Stomach (tissue), 9 donors: ENCODE results near the gene MLANA. TPM values are rescaled to one million over a fixed set of nuclear protein-coding genes. Genes with fewer than 3 reads are reported as not detected.

Source experiments
- DNase-seq, 2 donors: peaks; one replicate each; pipeline versions ENCODE4 v3.0.0 to v3.0.0-alpha.2; 2013 to 2019
- H3K27ac ChIP-seq, 5 donors: fragments of 200-600 bp in 4 of 5; sonication (generic) in 4 of 5; one replicate each; pipeline ENCODE4 v1.5.1; 2013 to 2019; ENCODE audit warnings: mild to moderate bottlenecking in 1 of 5, moderate library complexity in 1 of 5
- H3K27me3 ChIP-seq, 3 donors: fragments of 200-600 bp; sonication (generic); one replicate each; pipeline ENCODE4 v1.5.1; 2017 to 2019; ENCODE audit warnings: mixed run types in 1 of 3
- H3K36me3 ChIP-seq, 4 donors: fragments of 200-600 bp; sonication (generic); 1 replicate in 3 of 4; 2 replicates in 1 of 4; pipeline ENCODE4 v1.5.1; 2016 to 2019
- H3K4me1 ChIP-seq, 4 donors: fragments of 200-600 bp; sonication (generic); one replicate each; pipeline ENCODE4 v1.5.1; 2016 to 2019
- H3K4me3 ChIP-seq, 4 donors: fragments of 200-600 bp; sonication (generic) in 3 of 4; one replicate each; pipeline ENCODE4 v1.5.1; 2016 to 2019; ENCODE audit warnings: mild to moderate bottlenecking in 1 of 4
- H3K9me3 ChIP-seq, 4 donors: fragments of 200-600 bp; sonication (generic); one replicate each; pipeline ENCODE4 v1.5.1; 2016 to 2019
- EP300 ChIP-seq: sonication (generic); formaldehyde crosslinking; IDR thresholded peaks from one replicate; pipeline ENCODE4 v1.6.1; 2017; ENCODE audit warnings: antibody characterized with exemption
- POLR2A ChIP-seq, 4 donors: fragments of 450-650 bp; IDR thresholded peaks; one replicate each; pipeline ENCODE4 v1.6.1; 2016; ENCODE audit warnings: antibody characterized with exemption in 4 of 4, control low read depth in 2 of 4, mild to moderate bottlenecking in 1 of 4, moderate library complexity in 1 of 4
- POLR2AphosphoS5 ChIP-seq, 3 donors: sonication (generic); formaldehyde crosslinking; IDR thresholded peaks; one replicate each; pipeline ENCODE4 v1.6.1; 2016; ENCODE audit warnings: antibody characterized with exemption in 3 of 3
- WGBS, 5 donors: extraction: QIAGEN DNeasy Blood & Tissue Kit in 3 of 5; methylation state at CpG; one replicate each; pipeline versions ENCODE4 v1.1.5 to v1.1.7; 2013 to 2018; 5-methylcytosine and 5-hydroxymethylcytosine counted together
- intact Hi-C: fragments of 100-400 bp; cut with DNase I; formaldehyde crosslinking; loops from one replicate; pipeline ENCODE4 v1.15.1; 2023; ENCODE audit warnings: low total_unique reads
- polyA plus RNA-seq, 3 donors: library from polyadenylated mRNA; stranded (reverse); fragments of 200-250 nt; gene quantifications; one replicate each; pipeline ENCODE4 v1.2.3, GENCODE V29; 2013
- total RNA-seq, 5 donors: library from RNA; depleted of rRNA; stranded (reverse); fragments of >200 nt; gene quantifications; one replicate each; pipeline versions ENCODE4 v1.1.0 to v1.2.3, GENCODE V29; 2014 to 2016
- TF ChIP-seq, protein P1 (sequence below), 7 experiments: fragments of 450-650 bp in 4 of 7; fragments of 200-600 bp in 3 of 7; sonication (generic) in 3 of 7; IDR thresholded peaks; one replicate each; pipeline ENCODE4 v1.5.1; 2016 to 2019; ENCODE audit warnings: antibody characterized with exemption in 7 of 7, control low read depth in 2 of 7, mild to moderate bottlenecking in 1 of 7
- donor health status: healthy with polysubstance abuse.
- donor health status: Bipolar disorder and iron deficiency.
- donor health status: healthy.

MLANA gene
- total and polyA plus RNA-seq, 8 donors = not detected

DNA sequence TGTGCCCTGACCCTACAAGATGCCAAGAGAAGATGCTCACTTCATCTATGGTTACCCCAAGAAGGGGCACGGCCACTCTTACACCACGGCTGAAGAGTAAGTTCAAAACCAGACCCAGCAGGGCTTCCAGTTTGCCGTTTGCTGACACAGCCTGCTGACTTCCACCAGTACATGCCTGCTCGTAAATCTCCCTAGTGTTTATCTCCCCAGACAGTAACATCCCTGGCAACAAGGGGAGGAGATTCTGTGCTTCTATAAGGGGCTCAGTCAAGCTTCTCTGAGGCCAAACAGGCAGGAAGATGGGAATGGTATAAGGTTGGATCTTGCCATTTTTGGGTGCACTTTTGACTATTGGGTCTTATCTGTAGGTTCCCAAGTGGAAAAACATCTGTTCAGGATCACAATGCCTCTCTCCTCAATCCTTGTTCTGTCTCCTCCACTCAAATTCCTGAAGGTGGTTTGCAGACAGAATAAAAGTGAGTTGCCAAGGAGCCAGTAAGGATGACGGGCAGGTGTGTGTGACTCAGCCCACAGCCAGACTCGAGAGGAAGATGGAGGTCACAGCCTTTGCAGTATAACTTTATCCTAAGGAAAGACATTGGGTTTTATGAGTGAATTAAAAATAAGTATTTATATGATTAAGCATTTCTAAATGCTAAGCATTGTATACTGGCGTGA, 1.9 kb downstream of the MLANA start:
- 55 to 70% (median 67%) methylated on average over 7 of the region's 7 CpGs for WGBS, 5 donors
- no peak for TF ChIP-seq EP300
- TF ChIP-seq POLR2AphosphoS5 (IDR thresholded peaks at IDR 0.05) = no peak
- TF ChIP-seq, protein P1, sequence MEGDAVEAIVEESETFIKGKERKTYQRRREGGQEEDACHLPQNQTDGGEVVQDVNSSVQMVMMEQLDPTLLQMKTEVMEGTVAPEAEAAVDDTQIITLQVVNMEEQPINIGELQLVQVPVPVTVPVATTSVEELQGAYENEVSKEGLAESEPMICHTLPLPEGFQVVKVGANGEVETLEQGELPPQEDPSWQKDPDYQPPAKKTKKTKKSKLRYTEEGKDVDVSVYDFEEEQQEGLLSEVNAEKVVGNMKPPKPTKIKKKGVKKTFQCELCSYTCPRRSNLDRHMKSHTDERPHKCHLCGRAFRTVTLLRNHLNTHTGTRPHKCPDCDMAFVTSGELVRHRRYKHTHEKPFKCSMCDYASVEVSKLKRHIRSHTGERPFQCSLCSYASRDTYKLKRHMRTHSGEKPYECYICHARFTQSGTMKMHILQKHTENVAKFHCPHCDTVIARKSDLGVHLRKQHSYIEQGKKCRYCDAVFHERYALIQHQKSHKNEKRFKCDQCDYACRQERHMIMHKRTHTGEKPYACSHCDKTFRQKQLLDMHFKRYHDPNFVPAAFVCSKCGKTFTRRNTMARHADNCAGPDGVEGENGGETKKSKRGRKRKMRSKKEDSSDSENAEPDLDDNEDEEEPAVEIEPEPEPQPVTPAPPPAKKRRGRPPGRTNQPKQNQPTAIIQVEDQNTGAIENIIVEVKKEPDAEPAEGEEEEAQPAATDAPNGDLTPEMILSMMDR (IDR thresholded peaks at IDR 0.05) = no peak
- no peak for TF ChIP-seq POLR2A (IDR thresholded peaks at IDR 0.05)
- Histone ChIP-seq H3K4me3 (no peak overlapping the region), H3K36me3 (peaks cover 0 to 20% (median 14%) of the 10 kb centered on the region in 4 donors), H3K4me1 (no peaks in the 10 kb centered on the region), H3K27me3 (no peaks in the 10 kb centered on the region), H3K27ac (no peak overlapping the region), H3K9me3 (no peaks in the 10 kb centered on the region)
- intact Hi-C loops = no loop called here
- DNase-seq = no peak

GRCh38 chr9:5893134-5893505, 2.4 kb downstream of the MLANA start:
- WGBS, 5 donors = 55 to 69% (median 59%) methylated on average over 4 of the region's 4 CpGs

GRCh38 chr9:5893591-5894236, 3.0 kb downstream of the MLANA start:
- no peak overlapping the region for H3K4me3 ChIP-seq
- no peak overlapping the region for H3K27ac ChIP-seq
- 67 to 88% (median 75%) methylated on average over 13 of the region's 13 CpGs for WGBS, 5 donors
- no peak for TF ChIP-seq POLR2A (IDR thresholded peaks at IDR 0.05)
- TF ChIP-seq EP300 = no peak
- TF ChIP-seq, protein P1 (IDR thresholded peaks at IDR 0.05) = no peak
- TF ChIP-seq POLR2AphosphoS5 (IDR thresholded peaks at IDR 0.05) = no peak
- intact Hi-C loops = no loop called here
- no peaks in the 10 kb centered on the region for H3K4me1 ChIP-seq
- H3K9me3 ChIP-seq = no peaks in the 10 kb centered on the region
- DNase-seq = no peak
- H3K36me3 ChIP-seq = peaks cover 0 to 32% (median 25%) of the 10 kb centered on the region in 4 donors
- no peaks in the 10 kb centered on the region for H3K27me3 ChIP-seq

More at GRCh38 chr9:5893134-5893505, 2.4 kb downstream of the MLANA start:
- intact Hi-C loops = no loop called here
- H3K9me3 ChIP-seq = no peaks in the 10 kb centered on the region
- peaks cover 0 to 26% (median 19%) of the 10 kb centered on the region in 4 donors for H3K36me3 ChIP-seq
- H3K27me3 ChIP-seq = no peaks in the 10 kb centered on the region
- DNase-seq = no peak
- no peak overlapping the region for H3K4me3 ChIP-seq
- no peaks in the 10 kb centered on the region for H3K4me1 ChIP-seq
- TF ChIP-seq POLR2AphosphoS5 (IDR thresholded peaks at IDR 0.05) (no peak), POLR2A (IDR thresholded peaks at IDR 0.05) (no peak), EP300 (no peak)
- TF ChIP-seq, protein P1 (IDR thresholded peaks at IDR 0.05) = no peak
- no peak overlapping the region for H3K27ac ChIP-seq

DNA sequence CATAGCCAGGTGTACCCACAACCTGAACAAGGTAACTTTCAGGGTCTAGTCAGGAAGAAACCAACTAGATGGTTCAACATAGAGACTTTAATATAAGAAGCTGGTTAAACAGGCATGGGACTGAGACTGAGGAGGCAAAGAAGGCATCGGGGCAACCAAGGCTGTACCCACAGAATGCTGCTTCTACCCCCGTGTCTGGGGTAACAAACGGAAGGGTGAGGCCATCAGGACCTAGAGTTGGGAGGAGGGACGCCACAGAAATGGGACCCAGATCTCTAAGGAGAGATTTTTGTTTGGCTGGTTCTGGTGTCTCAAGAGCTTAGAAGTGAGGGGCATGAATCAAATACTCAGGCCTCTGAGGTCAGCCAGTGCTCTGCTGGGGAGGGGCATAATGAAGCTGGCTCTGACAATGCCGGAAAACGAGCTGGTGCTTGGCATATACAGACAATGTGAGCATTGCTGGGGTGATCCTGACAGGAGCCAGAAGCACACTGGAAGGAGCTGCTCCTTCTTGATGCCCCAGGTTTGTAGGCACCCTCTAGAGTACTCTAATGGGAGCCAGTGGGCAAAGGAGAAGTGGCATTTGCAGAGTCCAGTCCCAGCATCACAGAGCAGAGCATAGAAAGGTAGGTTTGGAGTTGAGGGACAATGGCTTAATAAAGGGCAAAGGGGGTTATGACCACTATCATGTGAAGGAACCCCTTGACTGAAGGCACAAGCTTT, 3.7 kb downstream of the MLANA start:
- H3K27me3 ChIP-seq = no peaks in the 10 kb centered on the region
- TF ChIP-seq POLR2A (IDR thresholded peaks at IDR 0.05) = no peak
- TF ChIP-seq EP300 = no peak
- TF ChIP-seq, protein P1 (IDR thresholded peaks at IDR 0.05) = no peak
- TF ChIP-seq POLR2AphosphoS5 (IDR thresholded peaks at IDR 0.05) = no peak
- H3K4me3 ChIP-seq = no peak overlapping the region
- no peaks in the 10 kb centered on the region for H3K9me3 ChIP-seq
- no peaks in the 10 kb centered on the region for H3K4me1 ChIP-seq
- DNase-seq = no peak
- H3K36me3 ChIP-seq = peaks cover 0 to 38% (median 29%) of the 10 kb centered on the region in 4 donors
- H3K27ac ChIP-seq = no peak overlapping the region
- 87 to 92% (median 91%) methylated on average over 6 of the region's 6 CpGs for WGBS, 5 donors
- intact Hi-C loops = no loop called here
